ENCODE results near the gene ZBTB32.

Gene ZBTB32

DNA sequence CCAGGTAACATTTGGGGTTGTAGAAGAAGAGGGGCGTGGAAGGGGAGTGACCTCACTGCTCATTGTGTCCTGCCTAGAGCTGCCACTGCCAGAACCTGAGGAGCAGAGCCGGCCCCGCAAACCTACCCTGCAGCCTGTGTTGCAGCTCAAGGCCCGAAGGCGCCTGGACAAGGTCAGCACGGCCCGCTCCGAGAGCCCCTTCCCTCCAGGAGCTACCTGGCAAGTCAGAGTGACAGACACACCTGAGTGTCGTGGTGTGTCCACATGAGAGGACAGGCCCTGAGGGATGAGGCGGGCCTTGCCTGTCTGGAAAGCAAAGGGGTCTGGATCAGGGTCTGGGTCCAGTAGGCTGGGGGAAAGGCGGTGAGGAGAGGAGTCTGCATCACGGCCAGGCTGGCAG lies 20.2 kb downstream of the ZBTB32 start:
- no peak overlapping the region for H3K4me3 ChIP-seq (ENCODE audit: low read depth, low read length)
- H3K27ac ChIP-seq = no peak overlapping the region
- H3K36me3 ChIP-seq = peaks cover 91% of the 10 kb centered on the region
- TF ChIP-seq CTCF (IDR thresholded peaks at IDR 0.05; ENCODE audit: low read depth, low read length) = no peak
- DNase-seq = no peak
- H3K9me3 ChIP-seq (ENCODE audit: severe bottlenecking) = no peaks in the 10 kb centered on the region
- H3K27me3 ChIP-seq (ENCODE audit: insufficient read depth, low read depth, severe bottlenecking) = no peaks in the 10 kb centered on the region

DNA sequence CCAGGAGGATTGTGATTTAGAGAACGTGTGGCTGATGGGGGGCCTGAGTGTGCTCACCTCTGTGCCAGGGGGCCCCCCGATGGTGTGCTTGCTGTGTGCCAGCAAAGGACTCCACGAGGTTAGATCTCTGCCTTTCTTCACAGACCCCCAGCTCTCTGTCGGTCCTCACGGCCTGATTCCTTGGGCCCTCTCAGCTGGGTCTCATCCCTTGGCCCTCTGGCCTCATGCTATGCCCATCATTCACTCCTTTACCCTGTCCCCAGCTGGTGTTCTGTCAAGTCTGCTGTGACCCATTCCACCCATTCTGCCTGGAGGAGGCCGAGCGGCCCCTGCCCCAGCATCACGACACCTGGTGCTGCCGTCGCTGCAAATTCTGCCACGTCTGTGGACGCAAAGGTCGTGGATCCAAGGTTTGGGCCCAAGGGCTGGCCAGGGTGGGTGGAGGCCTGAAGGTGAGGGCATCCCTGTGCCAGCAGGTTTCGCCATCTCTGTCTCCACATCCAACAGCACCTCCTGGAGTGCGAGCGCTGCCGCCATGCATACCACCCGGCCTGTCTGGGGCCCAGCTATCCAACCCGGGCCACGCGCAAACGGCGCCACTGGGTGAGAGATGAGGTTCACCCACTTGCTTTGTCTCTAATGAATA lies 21.0 kb downstream of the ZBTB32 start:
- H3K9me3 ChIP-seq (ENCODE audit: severe bottlenecking) = no peaks in the 10 kb centered on the region
- H3K4me3 ChIP-seq (ENCODE audit: low read depth, low read length) = no peak overlapping the region
- no peak for TF ChIP-seq CTCF (IDR thresholded peaks at IDR 0.05; ENCODE audit: low read depth, low read length)
- H3K36me3 ChIP-seq = peaks cover 90% of the 10 kb centered on the region
- DNase-seq = no peak
- no peaks in the 10 kb centered on the region for H3K27me3 ChIP-seq (ENCODE audit: insufficient read depth, low read depth, severe bottlenecking)
- no peak overlapping the region for H3K27ac ChIP-seq

DNA sequence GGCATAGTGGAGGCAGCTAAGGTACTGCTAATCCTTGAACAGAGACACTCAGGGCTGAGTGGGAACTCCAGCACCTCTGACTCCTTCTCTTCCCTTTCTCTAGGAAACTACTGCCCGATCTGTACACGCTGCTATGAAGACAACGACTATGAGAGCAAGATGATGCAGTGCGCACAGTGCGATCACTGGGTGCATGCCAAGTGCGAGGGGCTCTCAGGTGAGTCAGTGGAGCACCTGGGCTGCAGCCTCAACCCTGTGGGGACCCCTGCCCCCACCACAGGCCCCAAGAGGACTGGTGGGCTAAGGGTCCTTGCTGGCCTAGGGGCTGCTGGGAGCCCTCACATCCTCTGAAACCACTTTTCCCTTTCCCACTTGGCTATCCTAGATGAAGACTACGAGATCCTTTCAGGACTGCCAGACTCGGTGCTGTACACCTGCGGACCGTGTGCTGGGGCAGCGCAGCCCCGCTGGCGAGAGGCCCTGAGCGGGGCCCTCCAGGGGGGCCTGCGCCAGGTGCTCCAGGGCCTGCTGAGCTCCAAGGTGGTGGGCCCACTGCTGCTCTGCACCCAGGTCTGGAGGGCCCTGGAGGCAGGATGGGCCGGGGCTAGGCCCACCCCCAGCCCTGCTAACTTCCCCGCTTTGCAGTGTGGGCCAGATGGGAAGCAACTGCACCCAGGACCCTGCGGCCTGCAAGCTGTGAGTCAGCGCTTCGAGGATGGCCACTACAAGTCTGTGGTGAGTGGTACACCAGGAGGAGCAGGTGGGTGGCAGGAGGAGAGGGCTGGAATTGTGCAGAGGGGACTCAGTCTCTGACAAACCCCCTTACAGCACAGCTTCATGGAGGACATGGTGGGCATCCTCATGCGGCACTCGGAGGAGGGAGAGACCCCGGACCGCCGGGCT lies 22.9 kb downstream of the ZBTB32 start:
- no peak overlapping the region for H3K27ac ChIP-seq
- no peaks in the 10 kb centered on the region for H3K27me3 ChIP-seq (ENCODE audit: insufficient read depth, low read depth, severe bottlenecking)
- no peak for DNase-seq
- H3K9me3 ChIP-seq (ENCODE audit: severe bottlenecking) = no peaks in the 10 kb centered on the region
- H3K36me3 ChIP-seq = peaks cover 97% of the 10 kb centered on the region
- no peak for TF ChIP-seq CTCF (IDR thresholded peaks at IDR 0.05; ENCODE audit: low read depth, low read length)
- H3K4me3 ChIP-seq (ENCODE audit: low read depth, low read length) = no peak overlapping the region

GRCh38 chr19:35727956-35728706 lies 23.8 kb downstream of the ZBTB32 start:
- Histone ChIP-seq H3K27me3 (ENCODE audit: insufficient read depth, low read depth, severe bottlenecking) (no peaks in the 10 kb centered on the region), H3K4me3 (ENCODE audit: low read depth, low read length) (no peak overlapping the region), H3K36me3 (peaks cover 95% of the 10 kb centered on the region), H3K9me3 (ENCODE audit: severe bottlenecking) (no peaks in the 10 kb centered on the region), H3K27ac (no peak overlapping the region)
- no peak for TF ChIP-seq CTCF (IDR thresholded peaks at IDR 0.05; ENCODE audit: low read depth, low read length)
- DNase-seq = no peak

DNA sequence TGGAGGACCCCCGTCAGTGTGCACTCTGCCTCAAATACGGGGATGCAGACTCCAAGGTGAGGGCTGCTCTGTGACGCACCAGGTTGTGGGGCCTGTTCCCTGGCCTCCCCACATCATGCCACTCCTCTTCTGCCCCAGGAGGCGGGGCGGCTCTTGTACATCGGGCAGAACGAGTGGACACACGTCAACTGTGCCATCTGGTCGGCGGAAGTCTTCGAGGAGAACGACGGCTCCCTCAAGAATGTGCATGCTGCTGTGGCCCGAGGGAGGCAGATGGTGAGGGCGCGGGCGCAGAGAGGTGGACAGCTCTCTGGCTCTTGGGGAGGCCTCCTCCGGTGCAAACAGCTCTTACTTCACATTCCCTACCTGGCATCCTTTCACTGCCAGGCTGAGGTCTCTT lies 24.7 kb downstream of the ZBTB32 start:
- Histone ChIP-seq H3K27me3 (ENCODE audit: insufficient read depth, low read depth, severe bottlenecking) (no peaks in the 10 kb centered on the region), H3K27ac (no peak overlapping the region), H3K9me3 (ENCODE audit: severe bottlenecking) (no peaks in the 10 kb centered on the region), H3K4me3 (ENCODE audit: low read depth, low read length) (no peak overlapping the region), H3K36me3 (peaks cover 93% of the 10 kb centered on the region)
- TF ChIP-seq CTCF (IDR thresholded peaks at IDR 0.05; ENCODE audit: low read depth, low read length) = no peak
- DNase-seq = no peak
